H1 (cell line): ENCODE data around the gene MCRS1. TPM values are rescaled to one million over a fixed set of nuclear protein-coding genes. Genes with fewer than 3 reads are reported as not detected.

Source experiments
- CTCF ChIA-PET: fragments of 300-600 bp; sonication (Branson Sonifier 250); formaldehyde crosslinking; loops from one replicate; lab custom pipeline; 2021; ENCODE audit not compliant: partially characterized antibody; lab: Charles Lee
- POLR2A ChIA-PET: fragments of 300-600 bp; sonication (Branson Sonifier 250); formaldehyde crosslinking; loops from one replicate; lab custom pipeline; 2021; ENCODE audit warnings: inconsistent platforms; ENCODE audit not compliant: partially characterized antibody; lab: Charles Lee
- DNase-seq, 2 experiments: peaks; one replicate each; pipeline versions ENCODE4 v3.0.0 to v3.0.0-alpha.2; 2010 to 2022; ENCODE audit warnings: low spot score in 2 of 2, low read depth in 1 of 2, mixed read lengths in 1 of 2
- FAIRE-seq: peaks from 2 replicates; lab custom pipeline; 2011; peaks lifted over from hg19 to GRCh38; lab: Jason Lieb, UNC
- H2AFZ ChIP-seq: 2 replicates; pipeline ENCODE4 v1.8.1; 2012; ENCODE audit warnings: low read length, inconsistent platforms
- H2AK5ac ChIP-seq: 2 replicates; pipeline ENCODE4 v1.6.1; 2013; ENCODE audit warnings: low read depth, low read length
- H2BK120ac ChIP-seq: replicated peaks from 2 replicates; pipeline ENCODE3; 2013; ENCODE audit warnings: low read depth, low read length, inconsistent platforms
- H2BK12ac ChIP-seq: 2 replicates; pipeline ENCODE4 v1.6.1; 2013; ENCODE audit warnings: low read depth, low read length
- H2BK15ac ChIP-seq: 2 replicates; pipeline ENCODE4 v1.6.1; 2013; ENCODE audit warnings: low read length
- H2BK20ac ChIP-seq: 2 replicates; pipeline ENCODE4 v1.6.1; 2013; ENCODE audit warnings: low read length
- H2BK5ac ChIP-seq: 2 replicates; pipeline ENCODE4 v1.6.1; 2013; ENCODE audit warnings: low read depth, low read length
- H3K14ac ChIP-seq: 2 replicates; pipeline ENCODE4 v1.6.1; 2013; ENCODE audit warnings: inconsistent platforms; ENCODE audit not compliant: insufficient read length
- H3K18ac ChIP-seq: 2 replicates; pipeline ENCODE4 v1.6.1; 2013; ENCODE audit warnings: low read length; ENCODE audit errors: extremely low read depth
- H3K23ac ChIP-seq: 2 replicates; pipeline ENCODE4 v1.6.1; 2013; ENCODE audit warnings: inconsistent platforms; ENCODE audit not compliant: insufficient read length
- H3K23me2 ChIP-seq: 2 replicates; pipeline ENCODE4 v1.6.1; 2013; ENCODE audit warnings: low read depth, low read length
- H3K27ac ChIP-seq: 2 replicates; pipeline ENCODE4 v1.6.1; 2011; ENCODE audit warnings: low read depth, low read length, inconsistent platforms
- H3K27me3 ChIP-seq, 4 experiments: replicated peaks in 1 of 4; 1 replicate in 1 of 4; 2 replicates in 3 of 4; pipeline versions ENCODE4 v1.6.1 to v1.8.1; 2011 to 2013; ENCODE audit warnings: low read length in 3 of 4, mild to moderate bottlenecking in 3 of 4, inconsistent platforms in 2 of 4, mixed read lengths in 2 of 4, moderate library complexity in 1 of 4; ENCODE audit not compliant: control insufficient read depth in 3 of 4, insufficient read depth in 3 of 4; ENCODE audit errors: extremely low read depth in 1 of 4
- H3K36me3 ChIP-seq, 4 experiments: 2 replicates each; pipeline versions ENCODE4 v1.6.1 to v1.8.1; 2011 to 2013; ENCODE audit warnings: mild to moderate bottlenecking in 4 of 4, low read length in 3 of 4, moderate library complexity in 2 of 4, control low read depth in 1 of 4, inconsistent platforms in 1 of 4; ENCODE audit not compliant: insufficient read depth in 4 of 4, control insufficient read depth in 2 of 4
- H3K4ac ChIP-seq: replicated peaks from 2 replicates; pipeline ENCODE3; 2013; ENCODE audit warnings: low read length, low read depth, mixed read lengths, inconsistent platforms; ENCODE audit not compliant: insufficient read length
- H3K4me1 ChIP-seq, 4 experiments: replicated peaks in 1 of 4; 1 replicate in 1 of 4; 2 replicates in 3 of 4; pipeline versions ENCODE4 v1.6.1 to v1.8.1; 2011 to 2013; ENCODE audit warnings: low read length in 3 of 4, inconsistent platforms in 2 of 4, mixed read lengths in 1 of 4; ENCODE audit not compliant: insufficient read depth in 4 of 4, control insufficient read depth in 3 of 4
- H3K4me2 ChIP-seq, 2 experiments: 2 replicates each; pipeline versions ENCODE4 v1.6.1 to v1.8.1; 2011 to 2013; ENCODE audit warnings: low read depth in 2 of 2, low read length in 2 of 2, control low read depth in 1 of 2, inconsistent platforms in 1 of 2, mild to moderate bottlenecking in 1 of 2; ENCODE audit not compliant: insufficient read depth in 1 of 2
- H3K4me3 ChIP-seq, 4 experiments: fragments of 200-600, 300-600 bp in 1 of 4; sonication (generic), shearing (Covaris generic), sonication (Bioruptor Twin) in 1 of 4; 2 replicates each; pipeline versions ENCODE4 v1.5.1 to v1.8.1; 2011 to 2016; ENCODE audit warnings: low read length in 4 of 4, low read depth in 3 of 4, control low read depth in 2 of 4, inconsistent platforms in 2 of 4, mild to moderate bottlenecking in 2 of 4, mixed read lengths in 1 of 4, moderate library complexity in 1 of 4; ENCODE audit not compliant: insufficient read depth in 2 of 4; ENCODE audit errors: extremely low read depth in 1 of 4
- H3K56ac ChIP-seq: replicated peaks from 2 replicates; pipeline ENCODE3; 2013; ENCODE audit warnings: low read depth, mild to moderate bottlenecking, mixed read lengths, low read length, inconsistent platforms; ENCODE audit not compliant: insufficient read length
- H3K79me1 ChIP-seq: 2 replicates; pipeline ENCODE4 v1.6.1; 2013; ENCODE audit warnings: low read depth, low read length, control low read depth
- H3K79me2 ChIP-seq, 2 experiments: 2 replicates each; pipeline versions ENCODE4 v1.6.1 to v1.8.1; 2012 to 2013; ENCODE audit warnings: low read length in 2 of 2, mild to moderate bottlenecking in 2 of 2, inconsistent platforms in 1 of 2; ENCODE audit not compliant: insufficient read depth in 2 of 2, control insufficient read depth in 1 of 2
- H3K9ac ChIP-seq, 4 experiments: replicated peaks in 1 of 4; 1 replicate in 1 of 4; 2 replicates in 3 of 4; pipeline versions ENCODE4 v1.6.1 to v1.8.1; 2011 to 2013; ENCODE audit warnings: low read depth in 3 of 4, low read length in 3 of 4, control low read depth in 2 of 4, mild to moderate bottlenecking in 2 of 4, moderate library complexity in 2 of 4, inconsistent platforms in 1 of 4; ENCODE audit errors: extremely low read depth in 1 of 4
- H3K9me3 ChIP-seq, 2 experiments: 2 replicates each; pipeline versions ENCODE4 v1.6.1 to v1.8.1; 2012 to 2013; ENCODE audit warnings: mild to moderate bottlenecking in 2 of 2, moderate library complexity in 2 of 2, control low read depth in 1 of 2, inconsistent platforms in 1 of 2, low read depth in 1 of 2, low read length in 1 of 2, mixed read lengths in 1 of 2; ENCODE audit not compliant: insufficient read depth in 2 of 2
- H4K20me1 ChIP-seq, 2 experiments: replicated peaks in 1 of 2; 2 replicates each; pipeline versions ENCODE3 to v1.8.1; 2011 to 2013; ENCODE audit warnings: inconsistent platforms in 2 of 2, low read length in 2 of 2, mild to moderate bottlenecking in 1 of 2; ENCODE audit not compliant: insufficient read depth in 2 of 2, control insufficient read depth in 1 of 2
- H4K5ac ChIP-seq: 2 replicates; pipeline ENCODE4 v1.6.1; 2013; ENCODE audit warnings: low read length, low read depth, mixed read lengths, inconsistent platforms; ENCODE audit not compliant: insufficient read length
- H4K8ac ChIP-seq: 2 replicates; pipeline ENCODE4 v1.8.0; 2013; ENCODE audit warnings: mild to moderate bottlenecking, moderate library complexity, low read length, inconsistent platforms; ENCODE audit not compliant: insufficient read depth; ENCODE audit errors: extremely low read depth
- H4K91ac ChIP-seq: replicated peaks from 2 replicates; pipeline ENCODE3; 2013; ENCODE audit warnings: low read length, mixed read lengths, inconsistent platforms; ENCODE audit not compliant: insufficient read length
- BCL11A ChIP-seq, 2 experiments: IDR thresholded peaks; one replicate each; pipeline ENCODE4 v1.6.1; 2011; ENCODE audit warnings: low read depth in 2 of 2, low read length in 2 of 2, mild to moderate bottlenecking in 2 of 2
- BRCA1 ChIP-seq: IDR thresholded peaks from 2 replicates; pipeline ENCODE4 v1.6.1; 2012; ENCODE audit warnings: low read depth, low read length, improper control_type of control experiment
- CEBPB ChIP-seq: IDR thresholded peaks from 2 replicates; pipeline ENCODE4 v1.6.1; 2012; ENCODE audit warnings: low read depth, low read length
- CHD1 ChIP-seq: IDR thresholded peaks from 2 replicates; pipeline ENCODE4 v1.6.1; 2012; ENCODE audit warnings: low read depth, low read length, improper control_type of control experiment
- CREB1 ChIP-seq: IDR thresholded peaks from 2 replicates; pipeline ENCODE4 v1.6.1; 2012; ENCODE audit warnings: inconsistent platforms
- GABPA ChIP-seq: IDR thresholded peaks from 2 replicates; pipeline ENCODE4 v1.6.1; 2011; ENCODE audit warnings: mild to moderate bottlenecking, low read length, moderate library complexity, borderline replicate concordance; ENCODE audit not compliant: insufficient read depth
- JUN ChIP-seq: IDR thresholded peaks from 2 replicates; pipeline ENCODE4 v1.6.1; 2011; ENCODE audit warnings: low read depth, mild to moderate bottlenecking, improper control_type of control experiment, low read length
- JUND ChIP-seq: IDR thresholded peaks from 2 replicates; pipeline ENCODE4 v1.6.1; 2011; ENCODE audit warnings: mild to moderate bottlenecking, improper control_type of control experiment, low read length
- MAX ChIP-seq: IDR thresholded peaks from 2 replicates; pipeline ENCODE4 v1.6.1; 2012; ENCODE audit warnings: inconsistent platforms
- SIRT6 ChIP-seq: IDR thresholded peaks from one replicate; pipeline ENCODE4 v1.7.1; 2012; ENCODE audit warnings: low read length, inconsistent platforms
- SIX5 ChIP-seq: IDR thresholded peaks from 2 replicates; pipeline ENCODE4 v1.6.1; 2011; ENCODE audit warnings: mild to moderate bottlenecking, low read depth, low read length
- WGBS, 2 experiments: shearing (Covaris generic) in 1 of 2; methylation state at CpG; one replicate each; pipeline versions ENCODE4 v1.1.6 to v1.1.7; 2013 to 2015; ENCODE audit warnings: low lambda C conversion rate in 2 of 2, mixed read lengths in 2 of 2, inconsistent platforms in 1 of 2, low coverage in 1 of 2, missing lambda C conversion rate in 1 of 2; ENCODE audit not compliant: insufficient replicate concordance in 2 of 2, insufficient coverage in 1 of 2, insufficient read length in 1 of 2; ENCODE audit errors: extremely low coverage in 1 of 2, missing lambda C conversion rate in 1 of 2; 5-methylcytosine and 5-hydroxymethylcytosine counted together
- polyA plus RNA-seq, 7 experiments: library from polyadenylated mRNA; depleted of rRNA in 3 of 7; stranded (reverse) in 5 of 7; unstranded in 2 of 7; fragments of >200 nt in 5 of 7; fragments of 200-250 nt in 2 of 7; gene quantifications; 1 replicate in 5 of 7; 2 replicates in 1 of 7; 4 replicates in 1 of 7; pipeline versions ENCODE4 v1.2.1 to v1.2.3, GENCODE V29; 2011 to 2013; ENCODE audit warnings: missing spikeins in 2 of 7, mixed read lengths in 2 of 7
- total RNA-seq: library from RNA; stranded (reverse); fragmentation: NEBNext Ultra II Directional; extraction: Animal tissue kit (Norgen Biotek cat#: 25700); gene quantifications from 2 replicates; pipeline ENCODE4 v1.2.1, GENCODE V29; 2021
- TF ChIP-seq, protein P1 (sequence below): IDR thresholded peaks from 2 replicates; pipeline ENCODE4 v1.6.1; 2011; ENCODE audit warnings: low read length, improper control_type of control experiment

The MCRS1 gene
- total and polyA plus RNA-seq, 2 of the 8 experiments (the other 6 are each of a cell fraction or from before 2014, with no cell fraction given) = 90.3 to 139 TPM

- Histone ChIP-seq H2BK12ac (no peak overlapping the region), H3K4me1 (peaks cover 0 to 6% (median 4%) of the 10 kb centered on the region in 4 experiments; a peak in 4 of 7 replicates), H3K23ac (no peak overlapping the region), H3K36me3 (peaks cover 0 to 8% (median 1%) of the 10 kb centered on the region in 4 experiments; a peak in 2 of 8 replicates), H3K9ac (no peak overlapping the region; a peak in 1 of 7 replicates), H3K56ac (no peak overlapping the region), H3K4ac (no peak overlapping the region), H3K79me1 (no peaks in the 10 kb centered on the region; the same call in 1 of the 2 replicates), H3K27ac (no peak overlapping the region), H2BK120ac (no peak overlapping the region), H3K27me3 (no peaks in the 10 kb centered on the region), H3K79me2 (no peaks in the 10 kb centered on the region; a peak in 1 of 4 replicates), H4K91ac (no peak overlapping the region), H2BK20ac (no peak overlapping the region), H3K4me3 (no peak overlapping the region), H2AK5ac (no peak overlapping the region), H3K9me3 (no peaks in the 10 kb centered on the region), H3K18ac (no peak overlapping the region), H2BK5ac (no peak overlapping the region; the same call in 1 of the 2 replicates), H3K4me2 (no peak overlapping the region), H4K8ac (no peak overlapping the region; the same call in 1 of the 2 replicates), H4K5ac (no peak overlapping the region), H4K20me1 (peaks cover 2 to 14% of the 10 kb centered on the region in 2 experiments), H2BK15ac (no peak overlapping the region), H3K14ac (no peak overlapping the region), H2AFZ (no peak overlapping the region), H3K23me2 (no peaks in the 10 kb centered on the region)
- no peak for DNase-seq
- no peak for FAIRE-seq
- ChIA-PET CTCF (interaction anchor here (1.3 to 10.8 kb wide), 9 partner anchors 8 to 245 kb away, joined by 3 to 171 read pairs (median 8); partner anchors contain the start of gene DNAJC22), POLR2A (interaction anchor here (0.8 to 1.8 kb wide), 6 partner anchors 10 to 59 kb away, joined by 3 to 7 read pairs (median 4); partner anchors contain the start of gene MCRS1)
- 89% methylated on average over 9 of the region's 9 CpGs; no CpG with 5 or more reads in 1 of the 2 experiments for WGBS, 2 experiments
- TF ChIP-seq CEBPB (no peak), CHD1 (no peak), MAX (no peak), JUN (no peak), JUND (no peak), CREB1 (no peak), SIRT6 (no peak), GABPA (no peak), BCL11A (IDR thresholded peaks at IDR 0.05; ENCODE audit: low read depth in 2 of 2, low read length in 2 of 2) (no peak), BRCA1 (no peak), SIX5 (no peak)
- TF ChIP-seq, protein P1, sequence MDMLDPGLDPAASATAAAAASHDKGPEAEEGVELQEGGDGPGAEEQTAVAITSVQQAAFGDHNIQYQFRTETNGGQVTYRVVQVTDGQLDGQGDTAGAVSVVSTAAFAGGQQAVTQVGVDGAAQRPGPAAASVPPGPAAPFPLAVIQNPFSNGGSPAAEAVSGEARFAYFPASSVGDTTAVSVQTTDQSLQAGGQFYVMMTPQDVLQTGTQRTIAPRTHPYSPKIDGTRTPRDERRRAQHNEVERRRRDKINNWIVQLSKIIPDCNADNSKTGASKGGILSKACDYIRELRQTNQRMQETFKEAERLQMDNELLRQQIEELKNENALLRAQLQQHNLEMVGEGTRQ = no peak
Measured at GRCh38 chr12:49577589-49578315, 9.8 kb upstream of the MCRS1 start.
